ENCODE results near the gene ZMYND10. TPM values are rescaled to one million over a fixed set of nuclear protein-coding genes. Genes with fewer than 3 reads are reported as not detected.

The ZMYND10 gene
- total RNA-seq, 1 experiment from 2014 or later, result 0.67 TPM

DNA sequence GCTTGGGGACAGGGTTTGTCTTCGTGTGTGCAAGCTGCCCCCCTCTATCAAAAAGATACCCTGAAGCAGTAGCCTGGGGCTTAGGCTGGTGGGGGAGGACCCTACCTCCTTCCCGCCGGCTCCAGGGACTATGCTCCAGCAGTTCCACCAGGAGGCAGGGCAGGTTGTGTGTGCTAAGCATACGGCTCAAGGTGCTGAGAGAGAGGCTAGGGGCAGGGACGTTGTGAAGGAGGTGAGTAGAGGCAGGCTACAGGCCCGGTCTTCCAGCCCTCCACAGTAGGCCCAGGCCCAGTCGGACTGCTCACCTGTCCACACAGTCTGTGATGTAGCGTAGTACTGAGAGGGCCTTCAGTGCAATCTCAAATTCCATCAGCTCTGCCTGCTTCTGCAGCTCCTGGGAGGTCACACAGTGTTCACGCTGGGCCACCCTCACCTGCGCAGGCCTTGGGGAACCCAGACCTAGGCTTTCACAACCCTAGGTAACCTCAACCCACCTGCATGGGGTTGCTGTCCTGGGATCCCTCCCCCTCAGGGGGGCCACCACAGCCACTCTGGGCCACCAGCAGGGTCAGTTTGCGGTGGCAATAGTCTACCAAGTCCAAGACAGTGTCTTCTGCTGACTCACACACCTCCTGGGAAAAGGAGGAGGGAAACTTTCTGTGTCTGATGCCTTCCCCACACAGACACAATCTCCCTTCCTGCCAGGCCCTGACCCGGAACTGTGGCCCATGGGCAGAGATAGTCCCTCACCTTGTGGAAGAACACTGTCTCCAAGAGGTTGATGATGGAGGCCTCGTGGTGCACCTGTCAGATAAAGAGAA lies 2.5 kb downstream of the ZMYND10 start:
- BruUV-seq (replicated peaks), result no TSS peak
- H3K9me3 ChIP-seq (ENCODE audit: low read depth, low read length, poor library complexity, severe bottlenecking), result no peaks in the 10 kb centered on the region
- no peaks in the 10 kb centered on the region for H3K36me3 ChIP-seq (ENCODE audit: insufficient read depth, low read length, poor library complexity, severe bottlenecking)
- POLR2A ChIA-PET (ENCODE audit: low non-redundant PET), result no interaction called here
- DNase-seq (ENCODE audit: low spot score), result no peak
- CTCF ChIA-PET, result no interaction called here
- TF ChIP-seq, protein P1, sequence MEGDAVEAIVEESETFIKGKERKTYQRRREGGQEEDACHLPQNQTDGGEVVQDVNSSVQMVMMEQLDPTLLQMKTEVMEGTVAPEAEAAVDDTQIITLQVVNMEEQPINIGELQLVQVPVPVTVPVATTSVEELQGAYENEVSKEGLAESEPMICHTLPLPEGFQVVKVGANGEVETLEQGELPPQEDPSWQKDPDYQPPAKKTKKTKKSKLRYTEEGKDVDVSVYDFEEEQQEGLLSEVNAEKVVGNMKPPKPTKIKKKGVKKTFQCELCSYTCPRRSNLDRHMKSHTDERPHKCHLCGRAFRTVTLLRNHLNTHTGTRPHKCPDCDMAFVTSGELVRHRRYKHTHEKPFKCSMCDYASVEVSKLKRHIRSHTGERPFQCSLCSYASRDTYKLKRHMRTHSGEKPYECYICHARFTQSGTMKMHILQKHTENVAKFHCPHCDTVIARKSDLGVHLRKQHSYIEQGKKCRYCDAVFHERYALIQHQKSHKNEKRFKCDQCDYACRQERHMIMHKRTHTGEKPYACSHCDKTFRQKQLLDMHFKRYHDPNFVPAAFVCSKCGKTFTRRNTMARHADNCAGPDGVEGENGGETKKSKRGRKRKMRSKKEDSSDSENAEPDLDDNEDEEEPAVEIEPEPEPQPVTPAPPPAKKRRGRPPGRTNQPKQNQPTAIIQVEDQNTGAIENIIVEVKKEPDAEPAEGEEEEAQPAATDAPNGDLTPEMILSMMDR (conservative IDR thresholded peaks at IDR 0.05; ENCODE audit: low read depth, low read length), result no peak
- TF ChIP-seq EZH2 (IDR thresholded peaks at IDR 0.05; ENCODE audit: borderline replicate concordance, low read depth, low read length, poor library complexity, severe bottlenecking), result no peak
- H3K27ac ChIP-seq (ENCODE audit: low read depth, low read length, poor library complexity, severe bottlenecking), result no peak overlapping the region
- intact Hi-C loops (cut with micrococcal nuclease; ENCODE audit: unreplicated experiment), result no loop called here
- H3K4me3 ChIP-seq (ENCODE audit: low read depth, low read length, poor library complexity, severe bottlenecking), result no peak overlapping the region
- peaks cover 6% of the 10 kb centered on the region for H3K4me1 ChIP-seq (ENCODE audit: insufficient read depth, low read length, poor library complexity, severe bottlenecking)
- H3K27me3 ChIP-seq (replicated peaks; ENCODE audit: insufficient read depth, low read depth, low read length, poor library complexity), result no peaks in the 10 kb centered on the region

DNA sequence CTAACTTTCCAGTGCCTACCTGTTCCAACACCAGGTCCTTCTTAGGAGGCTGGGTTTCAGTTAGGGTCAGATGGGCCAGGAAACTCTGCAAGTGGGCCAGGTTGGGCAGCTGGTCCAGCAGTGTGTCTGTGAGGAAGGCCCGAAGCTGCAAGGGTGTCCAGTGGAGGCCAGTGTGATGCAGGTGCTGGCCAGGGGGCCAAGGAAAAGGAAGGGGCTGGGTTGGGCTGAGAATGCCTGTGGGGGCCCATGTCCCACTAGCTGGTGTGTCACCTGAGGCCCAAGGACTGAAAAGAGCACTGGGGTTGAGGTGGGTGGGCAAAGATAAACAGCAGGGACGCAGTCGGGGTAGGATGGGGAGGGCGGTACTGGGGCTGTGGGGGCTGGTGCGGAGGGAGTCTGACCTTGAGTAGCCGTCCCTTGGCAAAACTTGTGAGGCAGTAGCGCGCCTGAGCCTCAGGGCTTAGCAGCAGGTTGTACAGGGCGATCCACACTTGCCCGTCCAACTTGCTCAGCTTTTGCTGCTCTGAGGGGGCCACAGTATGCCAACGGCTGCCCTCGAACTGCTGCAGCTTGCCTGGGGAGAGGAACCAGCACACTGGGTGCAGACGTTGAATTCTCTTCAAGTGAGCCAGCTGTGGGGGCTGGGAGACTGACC lies 3.4 kb downstream of the ZMYND10 start:
- intact Hi-C loops (cut with micrococcal nuclease; ENCODE audit: unreplicated experiment), result no loop called here
- H3K9me3 ChIP-seq (ENCODE audit: low read depth, low read length, poor library complexity, severe bottlenecking), result no peaks in the 10 kb centered on the region
- H3K4me1 ChIP-seq (ENCODE audit: insufficient read depth, low read length, poor library complexity, severe bottlenecking), result peaks cover 6% of the 10 kb centered on the region
- H3K4me3 ChIP-seq (ENCODE audit: low read depth, low read length, poor library complexity, severe bottlenecking), result no peak overlapping the region
- H3K27ac ChIP-seq (ENCODE audit: low read depth, low read length, poor library complexity, severe bottlenecking), result no peak overlapping the region
- TF ChIP-seq, protein P1 (conservative IDR thresholded peaks at IDR 0.05; ENCODE audit: low read depth, low read length), result no peak
- no peak for TF ChIP-seq EZH2 (IDR thresholded peaks at IDR 0.05; ENCODE audit: borderline replicate concordance, low read depth, low read length, poor library complexity, severe bottlenecking)
- DNase-seq (ENCODE audit: low spot score), result no peak
- ChIA-PET CTCF (no interaction called here), POLR2A (ENCODE audit: low non-redundant PET) (no interaction called here)
- no TSS peak for BruUV-seq (replicated peaks)
- no peaks in the 10 kb centered on the region for H3K36me3 ChIP-seq (ENCODE audit: insufficient read depth, low read length, poor library complexity, severe bottlenecking)
- H3K27me3 ChIP-seq (replicated peaks; ENCODE audit: insufficient read depth, low read depth, low read length, poor library complexity), result no peaks in the 10 kb centered on the region

DNA sequence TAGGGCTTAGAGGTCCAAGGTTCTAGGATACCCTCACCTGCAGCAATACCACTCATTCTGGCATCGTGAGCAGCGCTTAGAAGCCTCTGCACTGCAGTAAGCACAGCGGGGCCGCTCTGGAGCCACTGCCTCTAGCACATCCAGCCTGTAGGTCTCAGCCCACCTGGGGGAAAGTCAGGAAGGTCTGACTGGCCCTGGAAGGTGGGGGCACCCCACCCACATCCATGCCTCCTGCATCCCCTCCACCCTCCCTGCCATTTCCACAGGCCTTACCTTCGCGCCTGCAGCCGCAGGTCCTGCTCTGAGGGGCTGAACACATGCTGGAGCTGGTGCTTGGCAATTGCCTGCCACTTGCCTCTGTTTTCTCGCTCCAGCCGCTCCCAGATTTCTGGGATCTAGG lies 4.0 kb downstream of the ZMYND10 start:
- no peak overlapping the region for H3K27ac ChIP-seq (ENCODE audit: low read depth, low read length, poor library complexity, severe bottlenecking)
- H3K36me3 ChIP-seq (ENCODE audit: insufficient read depth, low read length, poor library complexity, severe bottlenecking), result no peaks in the 10 kb centered on the region
- CTCF ChIA-PET, result no interaction called here
- H3K27me3 ChIP-seq (replicated peaks; ENCODE audit: insufficient read depth, low read depth, low read length, poor library complexity), result no peaks in the 10 kb centered on the region
- POLR2A ChIA-PET (ENCODE audit: low non-redundant PET), result no interaction called here
- no TSS peak for BruUV-seq (replicated peaks)
- H3K4me3 ChIP-seq (ENCODE audit: low read depth, low read length, poor library complexity, severe bottlenecking), result no peak overlapping the region
- intact Hi-C loops (cut with micrococcal nuclease; ENCODE audit: unreplicated experiment), result no loop called here
- DNase-seq (ENCODE audit: low spot score), result no peak
- no peaks in the 10 kb centered on the region for H3K9me3 ChIP-seq (ENCODE audit: low read depth, low read length, poor library complexity, severe bottlenecking)
- TF ChIP-seq, protein P1 (conservative IDR thresholded peaks at IDR 0.05; ENCODE audit: low read depth, low read length), result no peak
- TF ChIP-seq EZH2 (IDR thresholded peaks at IDR 0.05; ENCODE audit: borderline replicate concordance, low read depth, low read length, poor library complexity, severe bottlenecking), result no peak
- peaks cover 6% of the 10 kb centered on the region for H3K4me1 ChIP-seq (ENCODE audit: insufficient read depth, low read length, poor library complexity, severe bottlenecking)

Measured in A673 (cell line).